22Rv1 (cell line): ENCODE measurements around the gene MTIF3.

Experiments
- H3K27ac ChIP-seq: fragments of 450-650 bp; 2 replicates; pipeline ENCODE4 v1.5.1; 2017
- CTCF ChIP-seq: fragments of 450-650 bp; IDR thresholded peaks from 2 replicates; pipeline ENCODE4 v1.5.1; 2017; ENCODE audit warnings: mild to moderate bottlenecking
- ZFX ChIP-seq: fragments of 450-650 bp; IDR thresholded peaks from 2 replicates; pipeline ENCODE4 v1.6.1; 2017; ENCODE audit warnings: antibody characterized with exemption, borderline replicate concordance

Gene MTIF3

GRCh38 chr13:27449936-27450828 is at the start of gene MTIF3:
Gene MTIF3, minus strand, starts transcription at chr13:27450564. Its CDS starts 10,116 bp downstream, at chr13:27440448.
- TF ChIP-seq ZFX (no peak), CTCF (0 out of 2 replicates have a peak, but pooled peaks have one; percentile 4)
- peak within 1 kb of the TSS; percentile 99 for H3K27ac ChIP-seq

- H3K27ac ChIP-seq, result no peak overlapping the region
- TF ChIP-seq CTCF, result no peak
- TF ChIP-seq ZFX, result no peak
Observed at GRCh38 chr13:27497563-27498230, 47.3 kb upstream of the MTIF3 start.

- no peak for TF ChIP-seq CTCF
- no peak for TF ChIP-seq ZFX
- no peak overlapping the region for H3K27ac ChIP-seq
Observed at GRCh38 chr13:27496536-27497273, 46.3 kb upstream of the MTIF3 start.

GRCh38 chr13:27496006-27496405 is 45.6 kb upstream of the MTIF3 start:
- no peak overlapping the region for H3K27ac ChIP-seq
- TF ChIP-seq CTCF, result no peak
- no peak for TF ChIP-seq ZFX

- TF ChIP-seq CTCF, result no peak
- H3K27ac ChIP-seq, result no peak overlapping the region
Observed at GRCh38 chr13:27495551-27495950, 45.2 kb upstream of the MTIF3 start.

- TF ChIP-seq CTCF, result no peak
- TF ChIP-seq ZFX, result no peak
- H3K27ac ChIP-seq, result no peak overlapping the region
Observed at GRCh38 chr13:27493981-27494380, 43.6 kb upstream of the MTIF3 start.
